ENCODE measurements around the gene DHH.
"Not testable (repeated sequence)": the region's sequence is repeated elsewhere in the genome, so short reads cannot be mapped to it uniquely, and the experiment has no call there.

DHH gene

DNA sequence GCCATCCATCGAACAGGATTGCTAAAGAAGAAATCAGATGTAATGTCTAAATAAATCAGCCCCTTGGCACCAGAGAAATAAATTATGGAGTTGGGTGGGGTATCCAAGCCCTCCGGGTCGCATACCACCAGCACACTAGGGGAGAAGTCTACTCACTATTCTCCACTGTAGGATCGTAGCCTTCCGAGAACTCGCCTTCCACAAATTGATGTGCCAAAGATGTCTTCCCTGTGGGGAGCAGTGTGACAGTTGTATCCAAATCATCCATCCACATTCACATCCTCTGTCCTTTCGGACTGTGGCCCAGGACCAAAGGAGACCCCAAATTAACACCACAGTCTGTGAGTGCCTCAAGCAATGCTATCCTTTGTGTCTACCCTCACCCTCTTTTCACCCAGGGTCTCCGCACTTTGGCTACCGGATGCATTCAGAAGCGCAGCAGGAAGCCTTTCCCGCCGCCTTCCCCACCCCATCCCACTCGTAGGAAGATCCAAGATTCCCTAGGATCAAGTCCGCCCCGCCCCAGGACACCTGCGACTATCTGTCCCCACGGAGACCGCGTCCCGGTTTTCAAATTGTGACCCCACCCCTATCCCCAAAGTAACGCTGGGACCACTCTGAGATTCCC lies 25.6 kb downstream of the DHH start:
- DNase-seq, result no peak

DNA sequence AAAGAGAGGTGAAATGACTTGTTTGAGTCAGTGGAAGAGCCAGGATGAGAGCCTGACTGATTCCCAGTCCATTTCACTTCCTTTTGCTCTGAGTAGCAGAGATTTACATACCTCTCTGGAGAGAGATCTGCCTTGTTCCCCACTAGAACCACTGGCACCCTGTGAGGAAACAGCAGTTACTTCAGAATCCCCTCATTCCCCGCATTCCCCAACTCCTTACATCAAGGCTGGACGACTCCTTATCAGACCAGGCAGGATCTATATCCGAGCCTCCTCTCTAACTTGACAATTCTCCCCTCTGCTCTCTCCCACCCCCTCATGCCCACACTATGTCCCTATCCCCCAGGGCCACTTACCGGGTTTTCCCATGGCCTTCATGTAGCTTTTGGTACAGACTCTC lies 28.5 kb downstream of the DHH start:
- DNase-seq, result no peak

DNA sequence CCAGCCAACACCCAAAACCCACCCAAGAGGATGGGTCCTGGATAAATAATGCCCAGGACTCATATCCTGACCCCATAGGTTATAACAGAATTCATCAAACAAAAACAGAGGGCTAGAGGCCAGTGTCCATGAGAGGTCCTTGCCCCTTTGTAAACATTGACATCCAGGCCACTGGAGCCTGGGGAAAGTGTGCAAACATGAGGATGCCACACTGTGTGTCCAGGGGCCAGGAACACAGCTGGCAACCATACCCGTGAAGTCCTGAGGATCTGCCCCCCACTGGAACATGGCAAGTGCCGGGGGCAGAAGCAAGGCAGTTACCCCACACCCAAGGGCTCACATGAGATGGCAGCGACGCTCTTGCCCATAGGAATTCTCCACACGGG lies 29.8 kb downstream of the DHH start:
- DNase-seq, result no peak

DNA sequence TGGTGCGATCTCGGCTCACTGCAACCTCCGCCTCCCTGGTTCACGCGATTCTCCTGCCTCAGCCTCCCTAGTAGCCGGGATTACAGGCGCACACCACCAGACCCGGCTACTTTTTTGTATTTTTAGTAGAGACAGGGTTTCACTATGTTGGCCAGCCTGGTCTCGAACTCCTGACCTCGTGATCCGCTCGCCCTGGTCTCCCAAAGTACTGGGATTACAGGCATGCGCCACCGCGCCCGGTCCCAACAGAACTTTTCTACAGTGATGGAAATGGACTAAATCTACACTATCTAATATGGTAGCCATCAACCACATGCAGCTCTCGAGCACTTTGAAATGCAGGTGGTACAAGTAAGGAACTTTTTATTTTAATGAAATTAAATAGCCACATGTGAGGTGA lies 32.7 kb downstream of the DHH start:
- not testable (repeated sequence) for DNase-seq

DNA sequence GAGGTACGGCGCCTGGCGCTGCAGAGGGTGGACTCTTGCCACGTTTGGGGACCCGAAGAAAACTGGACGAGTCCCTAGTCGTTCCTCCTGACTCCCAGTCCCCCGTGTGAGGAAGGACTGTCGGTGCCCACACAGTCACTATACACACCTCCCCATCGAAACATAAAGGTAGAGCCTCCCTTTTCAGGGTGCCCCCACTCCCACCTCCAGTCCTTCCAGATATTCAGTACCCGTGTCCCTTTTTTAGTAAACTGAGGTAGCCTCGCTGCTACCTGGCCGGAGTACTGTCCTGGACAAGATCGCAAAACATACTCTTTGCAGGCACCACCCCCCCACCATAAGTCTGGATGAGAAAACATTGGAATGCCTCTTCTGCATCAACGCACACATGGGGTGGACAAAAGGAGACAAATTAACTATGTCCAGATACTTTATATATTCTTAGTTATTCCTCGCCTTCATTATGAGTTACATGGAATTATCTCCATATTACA lies 33.4 kb downstream of the DHH start:
- no peak for DNase-seq

DNA sequence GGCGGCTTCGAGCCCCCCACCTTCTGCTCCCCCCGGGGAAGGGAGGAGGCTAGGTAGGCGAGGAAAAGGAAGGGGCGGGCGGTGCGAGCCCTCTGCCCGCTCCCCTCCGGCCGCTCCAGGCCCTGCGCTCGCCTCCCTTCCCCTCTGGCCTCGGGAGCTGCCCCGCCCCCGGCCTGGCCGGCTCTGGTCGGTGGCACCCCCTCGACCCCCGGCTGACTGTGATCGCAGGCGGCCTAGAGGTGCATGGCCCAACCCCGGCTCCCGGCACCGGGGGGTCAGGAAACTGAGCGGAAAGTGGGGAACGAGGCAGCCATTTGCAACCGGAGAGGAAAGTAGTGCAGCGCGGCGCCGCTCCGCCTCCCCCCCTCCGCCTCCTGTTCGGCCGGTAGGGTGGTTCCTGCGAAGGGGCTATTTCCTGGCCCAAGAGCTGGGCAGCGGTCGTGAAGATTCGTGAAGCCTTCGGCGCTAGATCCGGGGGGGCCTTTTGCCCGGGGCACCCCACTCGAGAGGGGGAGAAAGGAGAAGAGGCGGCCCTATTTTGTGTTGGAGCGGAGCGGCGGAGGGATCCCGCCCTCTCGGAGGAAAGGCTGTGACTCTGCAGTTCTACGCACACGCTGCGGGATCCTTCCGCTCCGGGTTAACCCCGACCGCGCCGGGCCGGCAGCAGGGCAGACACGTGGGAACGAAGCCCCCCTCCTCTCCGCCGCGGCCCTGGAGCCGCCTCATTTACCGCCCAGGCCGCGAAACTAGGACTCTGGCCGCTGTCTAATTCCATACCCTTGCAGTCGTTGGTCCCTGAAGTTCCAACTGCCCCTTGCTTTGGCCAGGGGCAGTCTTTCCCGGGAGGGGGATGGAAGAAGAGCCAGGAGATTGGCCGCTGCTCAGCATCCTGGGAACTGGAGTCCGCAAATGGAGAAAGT lies 34.1 kb downstream of the DHH start, which contains the start of gene KMT2D:
KMT2D (minus strand) TSS at position 558 of the 920 bp plus-strand sequence. CDS start 5,470 bp downstream, outside the sequence.
- DNase-seq, result peak; percentile 83

DNA sequence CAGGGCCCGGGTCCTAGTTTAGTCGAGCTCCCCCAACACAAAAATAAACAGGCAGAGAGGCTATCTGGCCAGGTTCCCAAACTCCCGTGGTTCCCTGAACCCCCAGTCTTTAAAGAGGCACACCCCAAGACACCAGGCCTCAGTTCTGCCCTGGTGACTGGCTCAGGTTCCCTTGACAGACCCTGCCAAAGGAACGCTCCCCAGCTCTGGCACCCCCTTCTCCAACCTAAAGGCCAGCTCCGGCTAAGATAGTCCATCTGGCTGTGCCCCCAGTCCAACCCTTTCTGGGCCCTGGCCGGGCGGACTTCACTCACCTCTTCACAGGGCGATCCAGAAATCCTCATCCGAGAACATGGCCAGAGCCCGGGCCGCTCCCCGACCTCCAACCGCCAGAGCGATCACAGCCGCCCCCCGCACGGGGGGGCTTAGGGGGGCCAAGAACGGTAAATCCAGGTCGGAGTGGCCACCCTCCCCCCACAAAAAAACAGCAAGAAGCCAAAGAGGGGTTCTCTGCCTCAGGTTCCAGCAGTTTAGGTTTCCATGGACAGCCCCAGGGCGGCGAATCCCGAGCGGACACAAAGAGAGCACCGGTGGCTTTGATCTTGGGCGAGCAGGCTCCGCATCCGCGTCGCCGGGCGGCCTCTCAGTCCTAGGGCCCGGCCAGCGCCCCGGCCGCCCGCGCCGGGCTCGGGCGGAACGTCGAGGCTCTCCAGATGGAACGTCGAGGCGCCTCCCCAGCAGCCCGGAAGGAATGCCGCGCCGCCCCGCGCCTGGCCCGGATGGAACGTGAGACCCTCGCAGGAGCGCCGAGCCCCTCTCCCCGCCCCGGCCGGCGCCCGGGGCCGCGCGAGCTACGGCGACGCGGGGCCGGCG lies 35.1 kb downstream of the DHH start:
- no peak for DNase-seq

DNA sequence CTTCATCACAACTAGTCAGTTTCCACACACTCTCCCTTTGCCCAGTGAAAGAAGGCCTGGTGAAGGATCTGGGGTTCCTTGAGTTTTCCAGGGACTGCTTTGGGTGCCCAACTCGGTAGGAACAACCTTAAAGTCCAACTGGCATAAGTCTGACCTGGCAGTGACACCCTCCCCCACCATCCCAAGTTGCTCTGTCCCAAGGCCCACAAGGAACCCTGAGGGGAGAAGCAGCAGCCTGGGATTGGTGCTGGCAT lies 35.6 kb downstream of the DHH start:
- no peak for DNase-seq

DNA sequence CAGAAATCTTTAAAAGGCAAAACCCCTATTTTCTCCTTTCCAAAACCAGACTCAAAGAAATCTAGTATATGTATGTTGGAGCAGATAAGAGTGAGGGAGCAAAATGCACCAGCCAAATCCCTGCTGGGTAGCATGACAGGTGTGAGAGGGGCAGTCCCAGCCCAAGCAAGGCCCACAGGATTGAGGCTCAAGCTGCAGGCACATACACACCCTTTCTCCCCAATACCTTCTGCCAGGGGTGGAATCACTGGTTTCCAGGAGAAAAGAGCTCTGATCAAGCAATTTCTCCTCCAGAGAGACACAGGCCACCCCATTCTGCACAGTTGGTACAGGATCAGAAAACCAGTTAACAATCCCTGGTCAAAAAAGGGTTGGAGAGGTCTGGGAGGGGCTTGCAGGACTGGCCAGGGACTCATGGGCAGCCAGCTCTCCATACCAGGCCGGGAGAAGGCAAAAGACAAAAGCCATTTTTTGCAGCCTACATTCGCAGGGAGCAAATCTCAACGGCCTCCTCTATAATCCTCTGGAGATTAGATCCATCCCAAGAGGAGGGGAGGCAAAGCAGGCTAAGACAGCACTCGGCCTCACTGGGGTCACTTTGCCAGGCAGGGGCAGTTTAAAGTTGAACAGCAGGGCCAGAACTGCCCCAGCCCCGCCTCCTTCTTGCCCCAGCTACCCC lies 36.1 kb downstream of the DHH start:
- DNase-seq, result no peak

DNA sequence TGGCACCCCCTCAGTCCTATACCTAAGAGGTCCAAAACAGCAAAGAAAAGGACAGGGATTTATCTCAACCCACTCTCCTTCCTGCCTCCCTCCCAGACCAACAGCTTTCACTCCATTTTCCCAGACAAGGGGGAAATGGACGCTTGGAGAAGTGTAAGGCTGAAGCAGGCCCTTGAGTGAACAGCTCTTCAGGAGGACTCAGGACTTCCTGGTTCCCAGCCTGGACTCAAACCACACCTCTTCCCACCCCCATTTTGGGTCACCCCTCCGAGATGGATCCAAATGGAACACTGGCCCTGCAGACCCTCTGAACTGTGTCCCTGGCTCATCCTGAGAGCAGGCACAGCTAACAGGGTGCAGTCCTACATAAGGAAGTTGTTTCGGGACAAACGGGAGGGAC lies 36.7 kb downstream of the DHH start:
- no peak for DNase-seq

DNA sequence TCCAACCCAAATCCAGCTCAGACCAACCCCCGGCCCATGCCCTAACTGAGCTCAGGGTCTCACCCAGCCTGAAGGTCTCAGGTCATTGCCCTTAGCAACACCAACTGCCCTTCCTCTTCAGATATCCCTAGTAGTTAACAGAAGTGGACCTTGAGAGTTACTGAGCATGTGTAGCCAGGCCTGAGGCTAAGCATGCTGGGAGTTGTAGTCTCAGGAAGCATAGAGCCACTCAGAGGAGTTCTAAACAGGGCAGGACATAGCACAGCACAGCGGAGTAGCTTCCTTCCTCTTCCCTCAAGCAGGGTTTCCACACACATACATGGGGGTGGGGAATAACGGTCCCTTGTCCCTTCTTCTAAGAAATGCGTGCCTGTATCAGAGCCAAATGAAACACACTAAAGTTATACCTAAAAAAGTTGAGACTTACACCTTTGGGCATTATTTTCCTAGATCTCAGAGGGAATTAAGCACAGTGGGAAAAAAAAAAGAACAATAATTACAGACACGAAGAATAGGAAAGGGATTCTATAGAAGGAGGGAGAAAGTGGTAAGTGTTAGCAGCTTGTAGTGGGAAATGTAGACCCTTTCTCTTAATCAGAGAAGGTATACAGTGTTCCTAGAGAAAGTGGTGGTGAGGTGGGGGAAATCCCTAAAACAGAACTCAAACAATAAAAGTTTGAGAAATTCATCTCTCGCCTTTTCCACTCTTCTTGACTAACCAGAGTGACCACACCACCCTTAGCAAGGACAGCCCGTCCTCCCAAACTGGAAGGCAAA lies 38.4 kb downstream of the DHH start:
- DNase-seq, result peak; percentile 34

DNA sequence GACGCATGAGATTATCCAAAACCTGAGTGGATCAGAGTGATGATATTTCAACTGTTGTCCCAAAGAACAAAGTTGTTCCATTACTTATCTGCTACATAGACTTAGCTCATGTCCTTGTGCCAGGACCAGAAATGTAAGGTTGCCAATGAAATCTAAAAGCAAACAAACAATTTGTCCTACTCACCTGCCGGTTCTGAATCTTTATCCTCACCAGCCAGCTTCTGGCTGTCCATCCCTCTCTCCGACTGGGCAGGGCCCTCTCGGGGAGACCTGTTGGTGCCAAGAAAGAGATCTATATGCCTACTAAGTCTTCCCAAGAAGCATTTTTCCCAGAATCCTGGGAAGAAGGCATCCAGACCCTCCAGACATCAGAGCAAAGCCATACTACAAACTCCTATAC lies 39.5 kb downstream of the DHH start:
- no peak for DNase-seq

DNA sequence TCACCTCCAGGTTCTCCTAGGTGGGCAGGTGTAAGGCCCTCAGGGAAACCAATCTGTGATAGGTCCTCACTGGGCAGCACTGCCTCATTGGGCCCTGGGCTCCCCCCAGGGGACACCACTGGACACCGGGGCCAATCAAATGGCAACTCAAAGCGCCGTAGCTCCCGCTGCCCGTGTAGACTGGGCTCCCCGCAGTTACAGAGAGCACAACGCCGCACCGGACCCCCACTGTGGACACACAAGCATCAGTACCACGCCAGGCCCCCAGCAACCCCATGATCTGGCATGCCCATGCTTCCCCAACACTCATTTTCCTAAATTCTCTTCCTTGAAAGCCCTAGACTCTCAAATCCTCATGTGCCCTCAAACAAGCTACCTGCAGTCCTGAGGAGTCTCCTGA lies 40.1 kb downstream of the DHH start:
- no peak for DNase-seq

DNA sequence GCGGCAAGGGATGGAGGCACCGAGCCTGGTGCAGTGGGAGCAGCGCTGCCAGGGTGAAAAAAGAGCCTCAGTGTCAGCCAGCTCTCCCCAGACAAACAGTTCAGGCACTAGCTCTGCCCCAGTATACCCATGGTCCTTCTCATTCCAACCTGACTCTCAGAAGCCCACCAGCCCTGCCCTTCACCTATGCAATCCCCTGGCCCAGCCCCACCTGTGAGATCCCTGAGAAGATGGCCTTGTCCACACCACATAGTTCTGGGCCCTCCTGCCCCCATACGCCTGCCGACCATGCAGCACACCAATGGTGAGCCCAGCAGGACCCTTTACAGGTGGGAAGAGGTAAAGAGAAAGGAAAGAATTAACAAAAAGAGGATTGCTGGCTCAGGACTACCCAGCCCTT lies 40.5 kb downstream of the DHH start:
- no peak for DNase-seq

DNA sequence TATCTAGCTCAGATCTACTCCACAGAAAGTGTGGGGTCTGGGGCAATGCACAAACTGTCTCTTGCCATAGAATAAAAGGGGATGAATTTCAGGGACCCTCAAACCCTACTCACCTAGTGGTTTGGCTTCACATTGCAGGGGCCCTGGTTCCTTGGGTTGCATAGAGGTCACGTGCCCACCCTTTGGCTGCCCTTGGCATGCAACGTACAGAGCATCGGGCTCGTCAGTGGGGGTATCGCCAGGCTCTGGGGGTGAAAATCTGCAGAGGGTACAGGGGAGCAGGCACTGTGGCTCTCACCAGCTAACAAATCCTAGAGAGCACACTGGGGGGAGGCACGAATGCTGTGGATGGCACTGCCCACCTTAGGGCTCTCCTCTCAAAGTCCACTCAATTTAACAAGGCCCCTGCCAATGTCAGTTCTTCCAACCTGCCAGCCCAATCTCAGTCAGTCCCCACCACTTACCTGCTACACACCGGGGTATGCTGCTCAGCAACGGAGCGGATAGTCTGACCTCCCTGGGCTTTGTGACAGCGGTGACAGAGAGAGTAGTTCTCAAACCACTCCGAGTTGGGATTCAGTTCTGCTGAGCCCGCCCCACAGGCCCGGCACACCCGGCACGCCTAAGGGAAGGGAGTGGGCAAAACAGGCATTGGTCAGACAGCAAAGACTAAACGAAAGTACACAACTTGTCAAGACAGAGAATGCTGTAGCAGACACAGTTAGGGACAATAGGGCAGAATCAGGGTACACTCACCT lies 42.0 kb downstream of the DHH start:
- no peak for DNase-seq

DNA sequence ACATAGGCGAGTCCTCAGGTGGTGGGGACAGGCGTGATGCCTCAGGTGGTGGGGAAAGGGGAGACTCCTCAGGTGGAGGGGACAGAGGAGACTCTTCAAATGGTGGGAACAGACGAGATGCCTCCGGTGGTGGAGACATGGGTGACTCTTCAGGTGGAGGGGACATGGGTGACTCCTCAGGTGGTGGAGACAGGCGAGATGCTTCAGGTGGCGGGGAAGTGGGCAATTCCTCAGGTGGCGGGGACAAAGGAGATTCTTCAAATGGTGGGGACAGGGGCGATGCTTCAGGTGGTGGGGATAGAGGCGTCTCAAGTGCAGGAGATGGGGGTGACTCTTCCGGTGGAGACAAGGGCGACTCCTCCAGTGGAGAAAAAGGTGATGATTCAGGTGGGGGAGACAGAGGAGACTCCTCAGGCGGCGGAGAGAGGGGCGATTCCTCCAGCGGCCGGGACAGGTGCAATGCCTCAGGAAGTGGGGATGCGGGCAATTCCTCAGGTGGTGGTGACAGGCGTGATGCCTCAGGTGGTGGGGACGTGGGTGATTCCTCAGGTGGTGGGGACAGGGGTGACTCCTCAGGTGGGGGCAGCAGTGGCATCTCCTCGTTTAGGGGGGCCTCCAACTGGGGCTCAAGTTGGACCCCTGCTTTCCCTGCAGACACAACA lies 42.7 kb downstream of the DHH start:
- DNase-seq, result no peak

DNA sequence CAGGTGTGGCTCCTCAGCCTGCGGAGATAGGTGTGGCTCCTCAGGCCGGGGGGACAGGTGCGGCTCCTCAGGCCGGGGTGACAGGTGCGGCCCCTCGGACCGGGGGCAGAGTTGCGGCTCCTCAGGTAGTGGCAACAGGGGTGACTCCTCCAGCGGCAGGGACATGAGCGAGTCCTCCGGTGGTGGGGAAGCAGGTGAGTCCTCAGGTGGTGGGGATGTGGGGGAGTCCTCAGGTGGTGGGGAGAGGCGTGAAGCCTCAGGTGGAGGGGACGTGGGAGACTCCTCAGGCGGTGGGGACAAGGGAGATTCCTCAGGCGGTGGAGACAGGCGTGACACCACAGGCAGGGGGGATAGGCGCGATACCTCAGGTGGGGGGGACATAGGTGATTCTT lies 43.2 kb downstream of the DHH start:
- DNase-seq, result no peak

DNA sequence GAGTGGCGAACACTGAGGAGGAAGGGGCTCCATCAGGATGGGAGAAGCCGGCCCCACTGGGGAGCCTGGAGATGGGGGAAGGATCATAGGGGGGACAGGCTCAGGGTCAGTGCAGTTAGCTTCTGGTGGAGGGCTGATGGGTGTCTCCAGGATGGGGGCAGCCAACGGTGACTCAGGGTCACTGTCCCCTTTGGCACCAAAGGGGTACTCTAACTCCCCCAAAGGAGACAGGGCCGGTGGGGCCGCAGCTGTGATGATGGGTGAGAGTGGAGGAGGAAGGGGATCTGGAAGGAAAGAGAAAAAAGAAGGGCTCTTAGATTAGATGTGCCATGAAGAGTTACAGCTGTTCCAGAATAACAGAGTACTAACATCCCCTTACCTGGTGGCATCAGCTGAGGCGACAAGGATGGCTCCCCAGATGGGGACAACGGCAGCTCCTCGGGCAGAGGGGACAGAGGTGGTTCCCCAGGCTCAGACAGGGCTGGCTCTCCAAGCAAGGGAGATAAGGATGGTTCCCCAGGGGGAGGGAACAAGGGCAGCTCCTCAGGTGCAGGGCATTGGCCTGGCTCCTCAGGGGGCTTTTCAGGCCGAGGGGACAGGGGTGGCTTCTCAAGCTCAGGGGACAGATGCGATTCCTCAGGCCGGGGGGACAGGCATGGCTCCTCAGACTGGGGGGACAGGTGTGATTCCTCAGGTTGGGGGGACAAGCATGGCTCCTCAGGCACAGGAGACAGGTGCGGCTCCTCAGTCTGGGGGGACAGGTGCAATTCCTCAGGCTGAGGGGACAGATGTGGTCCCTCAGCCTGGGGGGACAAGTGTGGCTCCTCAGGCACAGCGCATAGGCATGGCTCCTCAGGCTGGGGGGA lies 43.9 kb downstream of the DHH start:
- DNase-seq, result no peak

DNA sequence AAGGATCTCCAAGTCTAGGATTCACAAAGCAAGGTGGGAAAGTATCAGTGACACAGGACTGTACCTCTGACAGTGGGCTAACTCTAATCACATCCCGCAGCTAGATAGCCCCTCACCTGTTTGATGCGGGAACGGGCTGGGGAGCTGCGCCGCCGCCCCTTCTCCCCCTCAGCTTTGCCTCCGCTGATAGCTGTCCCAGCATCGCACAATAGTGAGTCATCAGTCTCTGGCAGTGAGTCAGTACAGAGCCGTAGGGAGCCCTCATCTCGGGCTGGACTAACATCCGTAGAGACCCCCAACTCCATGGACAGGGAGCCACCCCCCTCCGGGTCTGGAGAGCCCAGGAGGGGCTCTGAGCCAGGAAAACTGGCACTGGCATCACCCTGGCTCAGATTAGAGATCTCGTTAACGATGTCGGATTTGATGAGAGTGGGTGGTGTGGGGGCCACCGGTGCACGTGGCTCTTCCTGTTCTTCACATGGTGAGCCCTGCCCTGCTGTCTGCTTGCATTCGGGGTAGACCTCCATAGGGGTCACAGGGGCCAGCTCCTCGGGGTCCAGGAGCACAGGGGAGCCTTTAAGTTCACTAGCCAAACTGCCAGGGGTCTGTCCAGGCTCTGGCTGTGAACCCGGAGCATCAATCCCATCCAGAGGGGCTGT lies 44.9 kb downstream of the DHH start:
- DNase-seq, result no peak
